ENCODE data around the gene PGA5.
"Not testable (repeated sequence)": the region's sequence is repeated elsewhere in the genome, so short reads cannot be mapped to it uniquely, and the experiment has no call there.

DNA sequence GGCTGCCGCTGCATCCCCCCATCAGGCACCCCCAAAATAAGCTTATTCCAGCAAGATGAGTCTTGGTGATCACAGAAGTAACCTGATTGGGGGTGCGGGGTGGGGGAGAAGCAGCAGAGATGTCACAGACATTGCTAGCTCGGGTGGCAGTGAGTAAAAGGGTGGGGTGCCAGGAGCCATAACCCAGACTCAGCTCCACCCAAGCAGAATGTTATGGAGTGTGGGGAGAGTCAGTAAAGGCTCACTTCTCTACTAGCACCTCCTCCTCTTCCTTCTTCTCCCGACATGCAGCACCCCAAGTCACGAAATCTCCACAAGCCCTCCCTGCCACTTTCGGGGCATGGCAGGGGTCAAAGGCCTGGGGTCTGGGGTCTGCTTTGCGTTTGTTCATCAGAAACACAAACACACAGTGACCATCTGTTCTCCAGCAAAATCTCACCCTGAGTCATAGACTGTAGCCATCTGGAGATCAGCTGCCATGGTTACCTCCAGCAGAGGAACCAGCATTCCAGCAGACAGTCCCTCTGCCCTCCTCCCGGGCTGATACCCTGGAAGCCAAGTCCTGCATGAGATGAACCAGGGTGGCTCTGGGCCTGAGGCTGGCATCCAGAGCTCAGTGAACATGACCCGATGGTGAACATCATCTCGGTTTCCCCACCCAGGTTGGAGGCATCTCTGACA lies 4.4 kb downstream of the PGA5 start:
- TF ChIP-seq, protein P1, sequence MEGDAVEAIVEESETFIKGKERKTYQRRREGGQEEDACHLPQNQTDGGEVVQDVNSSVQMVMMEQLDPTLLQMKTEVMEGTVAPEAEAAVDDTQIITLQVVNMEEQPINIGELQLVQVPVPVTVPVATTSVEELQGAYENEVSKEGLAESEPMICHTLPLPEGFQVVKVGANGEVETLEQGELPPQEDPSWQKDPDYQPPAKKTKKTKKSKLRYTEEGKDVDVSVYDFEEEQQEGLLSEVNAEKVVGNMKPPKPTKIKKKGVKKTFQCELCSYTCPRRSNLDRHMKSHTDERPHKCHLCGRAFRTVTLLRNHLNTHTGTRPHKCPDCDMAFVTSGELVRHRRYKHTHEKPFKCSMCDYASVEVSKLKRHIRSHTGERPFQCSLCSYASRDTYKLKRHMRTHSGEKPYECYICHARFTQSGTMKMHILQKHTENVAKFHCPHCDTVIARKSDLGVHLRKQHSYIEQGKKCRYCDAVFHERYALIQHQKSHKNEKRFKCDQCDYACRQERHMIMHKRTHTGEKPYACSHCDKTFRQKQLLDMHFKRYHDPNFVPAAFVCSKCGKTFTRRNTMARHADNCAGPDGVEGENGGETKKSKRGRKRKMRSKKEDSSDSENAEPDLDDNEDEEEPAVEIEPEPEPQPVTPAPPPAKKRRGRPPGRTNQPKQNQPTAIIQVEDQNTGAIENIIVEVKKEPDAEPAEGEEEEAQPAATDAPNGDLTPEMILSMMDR (conservative IDR thresholded peaks at IDR 0.05; ENCODE audit: low read depth, low read length), result not testable (repeated sequence)
- TF ChIP-seq EZH2 (IDR thresholded peaks at IDR 0.05; ENCODE audit: borderline replicate concordance, low read depth, low read length, poor library complexity, severe bottlenecking), result not testable (repeated sequence)

Measured in A673 (cell line).